K562 (cell line): ENCODE results near the gene SYCP3.

Source experiments
- ATF2 ChIP-seq: sonication (generic); formaldehyde crosslinking; IDR thresholded peaks from 2 replicates; pipeline ENCODE4 v1.8.1; 2022; ENCODE audit warnings: missing genetic modification reagents
- C11orf30 ChIP-seq: fragments of 450-650 bp; IDR thresholded peaks from 2 replicates; pipeline ENCODE4 v1.6.1; 2016; ENCODE audit warnings: low read depth, mild to moderate bottlenecking
- CTCF ChIP-seq, 3 experiments: IDR thresholded peaks in 2 of 3; conservative IDR thresholded peaks in 1 of 3; 2 replicates each; pipeline ENCODE4 v1.5.1; 2011 to 2012; ENCODE audit warnings: low read length in 3 of 3, mild to moderate bottlenecking in 3 of 3, control low read depth in 2 of 3, improper control_type of control experiment in 1 of 3, inconsistent platforms in 1 of 3, low read depth in 1 of 3, mixed read lengths in 1 of 3, moderate library complexity in 1 of 3; ENCODE audit not compliant: insufficient read depth in 2 of 3
- MAZ ChIP-seq, 2 experiments: fragments of 450-650 bp in 1 of 2; sonication (generic) in 1 of 2; formaldehyde crosslinking; IDR thresholded peaks in 1 of 2; conservative IDR thresholded peaks in 1 of 2; 2 replicates each; pipeline versions ENCODE4 v1.4.0 to v1.5.0; 2020; ENCODE audit warnings: mild to moderate bottlenecking in 1 of 2, missing genetic modification reagents in 1 of 2
- POLR2A ChIP-seq: fragments of 450-650 bp; conservative IDR thresholded peaks from 2 replicates; pipeline ENCODE4 v1.6.1; 2016
- PRMT5 ChIP-seq: sonication (generic); formaldehyde crosslinking; IDR thresholded peaks from 2 replicates; pipeline ENCODE4 v1.5.0; 2020; ENCODE audit warnings: missing genetic modification reagents
- ZNF696 ChIP-seq: fragments of 250-450 bp; sonication (Bioruptor Pico); conservative IDR thresholded peaks from 2 replicates; pipeline ENCODE4 v1.4.0; 2020; ENCODE audit warnings: mild to moderate bottlenecking, moderate library complexity
- ZNF740 ChIP-seq, 3 experiments: fragments of 200-800 bp in 1 of 3; sonication (Bioruptor generic) in 1 of 3; sonication (generic) in 1 of 3; formaldehyde crosslinking in 1 of 3; IDR thresholded peaks; 2 replicates each; pipeline versions ENCODE4 v1.6.1 to v1.8.0; 2016 to 2022; ENCODE audit warnings: mild to moderate bottlenecking in 2 of 3, missing compliant biosample characterization in 2 of 3, missing genetic modification characterization in 2 of 3, missing genetic modification reagents in 1 of 3

GRCh38 chr12:101727098-101727497 is 12.2 kb downstream of the SYCP3 start:
- TF ChIP-seq C11orf30 (no peak), ATF2 (no peak), POLR2A (no peak), PRMT5 (CRISPR knock-in tag) (no peak), ZNF696 (CRISPR knock-in tag) (no peak), ZNF740 (CRISPR knock-in tag; IDR thresholded peaks at IDR 0.05) (no peak), ZNF740 (tag; IDR thresholded peaks at IDR 0.05) (no peak), MAZ (CRISPR knock-in tag; conservative IDR thresholded peaks at IDR 0.05 in 1 of 2, IDR thresholded peaks at IDR 0.05 in 1 of 2) (no peak), CTCF (IDR thresholded peaks at IDR 0.05 in 2 of 3, conservative IDR thresholded peaks at IDR 0.05 in 1 of 3; ENCODE audit: insufficient read depth in 2 of 3, low read depth in 1 of 3, low read length in 3 of 3) (no peak)
